Body of pancreas (tissue), 4 donors: ENCODE measurements around the gene SERPINB10.

Source experiments
- POLR2A ChIP-seq, 3 donors: fragments of 450-650 bp; IDR thresholded peaks; one replicate each; pipeline ENCODE4 v1.6.1; 2016; ENCODE audit warnings: antibody characterized with exemption in 3 of 3, mild to moderate bottlenecking in 2 of 3
- TF ChIP-seq, protein P1 (sequence below), 7 experiments: fragments of 450-650 bp in 4 of 7; fragments of 200-600 bp in 3 of 7; sonication (generic) in 3 of 7; IDR thresholded peaks; one replicate each; pipeline ENCODE4 v1.5.1; 2016 to 2019; ENCODE audit warnings: antibody characterized with exemption in 7 of 7

DNA sequence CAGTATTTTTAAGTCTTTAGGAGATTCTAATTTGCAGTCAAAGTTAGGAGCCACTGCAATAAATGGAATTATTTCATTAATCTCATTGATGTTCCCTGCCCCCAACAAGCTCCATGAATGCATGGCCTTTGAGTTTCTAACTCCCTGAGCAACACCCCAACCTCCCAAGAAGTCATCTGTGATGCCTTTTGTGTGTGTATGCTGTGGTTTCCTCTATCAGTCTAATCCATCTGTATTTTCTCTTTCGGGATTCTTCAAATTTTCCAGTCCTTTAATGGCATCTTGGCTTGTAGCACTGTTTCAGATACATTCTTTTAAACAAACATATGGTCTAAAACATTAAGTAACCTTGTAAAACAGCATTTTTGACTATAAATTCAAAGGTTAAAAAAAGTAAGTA lies 16.8 kb downstream of the SERPINB10 start:
- TF ChIP-seq, protein P1, sequence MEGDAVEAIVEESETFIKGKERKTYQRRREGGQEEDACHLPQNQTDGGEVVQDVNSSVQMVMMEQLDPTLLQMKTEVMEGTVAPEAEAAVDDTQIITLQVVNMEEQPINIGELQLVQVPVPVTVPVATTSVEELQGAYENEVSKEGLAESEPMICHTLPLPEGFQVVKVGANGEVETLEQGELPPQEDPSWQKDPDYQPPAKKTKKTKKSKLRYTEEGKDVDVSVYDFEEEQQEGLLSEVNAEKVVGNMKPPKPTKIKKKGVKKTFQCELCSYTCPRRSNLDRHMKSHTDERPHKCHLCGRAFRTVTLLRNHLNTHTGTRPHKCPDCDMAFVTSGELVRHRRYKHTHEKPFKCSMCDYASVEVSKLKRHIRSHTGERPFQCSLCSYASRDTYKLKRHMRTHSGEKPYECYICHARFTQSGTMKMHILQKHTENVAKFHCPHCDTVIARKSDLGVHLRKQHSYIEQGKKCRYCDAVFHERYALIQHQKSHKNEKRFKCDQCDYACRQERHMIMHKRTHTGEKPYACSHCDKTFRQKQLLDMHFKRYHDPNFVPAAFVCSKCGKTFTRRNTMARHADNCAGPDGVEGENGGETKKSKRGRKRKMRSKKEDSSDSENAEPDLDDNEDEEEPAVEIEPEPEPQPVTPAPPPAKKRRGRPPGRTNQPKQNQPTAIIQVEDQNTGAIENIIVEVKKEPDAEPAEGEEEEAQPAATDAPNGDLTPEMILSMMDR (IDR thresholded peaks at IDR 0.05), result no peak
- TF ChIP-seq POLR2A (IDR thresholded peaks at IDR 0.05), result no peak
